ENCODE results near the gene C16orf92. TPM values are rescaled to one million over a fixed set of nuclear protein-coding genes. Genes with fewer than 3 reads are reported as not detected.
A peak's percentile ranks its signal among the peaks of the same experiment; 100 is the strongest.

Gene C16orf92
- total and polyA plus RNA-seq, 2 of the 13 experiments (the other 11 are each of a cell fraction or from before 2014, with no cell fraction given), result not detected

DNA sequence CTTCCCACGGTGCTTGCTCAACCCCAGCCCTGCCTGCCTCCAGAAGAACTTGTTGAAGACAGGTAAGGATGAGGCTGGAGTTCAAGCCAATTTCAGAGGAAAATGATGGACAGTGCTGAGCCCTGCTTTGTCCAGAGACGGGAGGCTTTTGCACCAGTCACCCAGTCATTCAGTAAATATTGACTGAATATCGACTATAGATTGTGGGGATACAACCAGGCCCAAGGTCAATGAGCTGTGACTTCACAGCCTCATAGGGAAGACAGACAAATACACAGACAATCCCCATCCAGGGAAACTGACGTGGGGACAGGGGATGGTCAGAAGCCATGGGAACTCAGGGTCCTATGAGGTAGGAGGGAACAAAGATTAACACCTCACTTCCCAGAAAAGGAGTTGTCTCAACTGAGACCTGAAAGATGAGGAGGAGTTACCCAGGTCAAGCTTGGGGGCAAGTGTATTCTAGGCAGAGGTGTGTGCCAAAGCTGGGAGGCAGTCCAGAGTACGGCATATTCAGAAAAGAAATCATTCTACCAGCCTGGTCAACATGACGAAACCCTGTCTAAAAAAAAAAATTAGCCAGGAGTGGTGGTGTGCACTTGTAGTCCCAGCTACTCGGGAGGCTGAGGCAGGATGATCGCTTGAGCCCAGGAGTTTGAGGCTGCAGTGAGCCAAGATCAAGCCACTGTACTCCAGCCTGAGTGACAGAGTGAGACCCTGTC lies 6.3 kb upstream of the C16orf92 start:
- no TSS peak for BruUV-seq (replicated peaks)
- in situ Hi-C loops (cut with HindIII; ENCODE audit: extremely low pct_ligation_motif_present, low pct_unique_long_range_greater_than_20kb), result no loop called here
- 14% methylated on average over 8 of the region's 8 CpGs for WGBS (ENCODE audit: low lambda C conversion rate)
- FAIRE-seq (no peak), ATAC-seq (peak; percentile 31), DNase-seq (ENCODE audit: low spot score) (peak; percentile 44)
- Histone ChIP-seq H3K4me2 (ENCODE audit: low read depth, low read length) (peak overlapping the region; percentile 20; the same call in 1 of the 2 replicates), H3K27me3 (ENCODE audit: control insufficient read depth in 1 of 2, insufficient read depth in 2 of 2, low read length in 2 of 2) (peaks cover 1 to 27% of the 10 kb centered on the region in 2 experiments; a peak in 3 of 5 replicates), H3K27ac (ENCODE audit: extremely low read length, insufficient read depth, low read length) (no peak overlapping the region), H3K36me3 (replicated peaks in 1 of 2; ENCODE audit: control insufficient read depth in 1 of 2, insufficient read depth in 2 of 2, low read length in 2 of 2) (no peaks in the 10 kb centered on the region), H3K9ac (ENCODE audit: insufficient read depth, low read depth, low read length) (no peak overlapping the region), H3K4me1 (ENCODE audit: insufficient read depth, low read length) (peaks cover 30% of the 10 kb centered on the region), H3K79me2 (ENCODE audit: insufficient read depth, low read length) (no peaks in the 10 kb centered on the region), H2AFZ (ENCODE audit: low read length) (no peak overlapping the region), H3K4me3 (replicated peaks in 1 of 3; ENCODE audit: insufficient read depth in 1 of 3, low read depth in 2 of 3, low read length in 3 of 3) (no peak overlapping the region), H3K9me3 (ENCODE audit: low read length) (no peaks in the 10 kb centered on the region), H4K20me1 (ENCODE audit: insufficient read depth, low read length) (no peaks in the 10 kb centered on the region)
- CTCF ChIA-PET (ENCODE audit: low intra/inter-chr PET ratio, low total read pairs), result no interaction called here
- POLR2A ChIA-PET, result interaction anchor here (1.0 kb wide), 1 partner anchor 117 kb away, joined by 5 read pairs; the partner anchor contains the start of gene SEZ6L2
- intact Hi-C loops (cut with micrococcal nuclease; ENCODE audit: unreplicated experiment), result no loop called here
- 0 out of 2 replicates have a peak, but pooled peaks have one; percentile 34 for TF ChIP-seq KDM2A (CRISPR knock-in tag; IDR thresholded peaks at IDR 0.05; ENCODE audit: borderline replicate concordance, low read depth)
- 0 out of 2 replicates have a peak, but pooled peaks have one; percentile 3 for TF ChIP-seq ESRRA (CRISPR knock-in tag; IDR thresholded peaks at IDR 0.05; ENCODE audit: low read depth)
- TF ChIP-seq, protein P1, sequence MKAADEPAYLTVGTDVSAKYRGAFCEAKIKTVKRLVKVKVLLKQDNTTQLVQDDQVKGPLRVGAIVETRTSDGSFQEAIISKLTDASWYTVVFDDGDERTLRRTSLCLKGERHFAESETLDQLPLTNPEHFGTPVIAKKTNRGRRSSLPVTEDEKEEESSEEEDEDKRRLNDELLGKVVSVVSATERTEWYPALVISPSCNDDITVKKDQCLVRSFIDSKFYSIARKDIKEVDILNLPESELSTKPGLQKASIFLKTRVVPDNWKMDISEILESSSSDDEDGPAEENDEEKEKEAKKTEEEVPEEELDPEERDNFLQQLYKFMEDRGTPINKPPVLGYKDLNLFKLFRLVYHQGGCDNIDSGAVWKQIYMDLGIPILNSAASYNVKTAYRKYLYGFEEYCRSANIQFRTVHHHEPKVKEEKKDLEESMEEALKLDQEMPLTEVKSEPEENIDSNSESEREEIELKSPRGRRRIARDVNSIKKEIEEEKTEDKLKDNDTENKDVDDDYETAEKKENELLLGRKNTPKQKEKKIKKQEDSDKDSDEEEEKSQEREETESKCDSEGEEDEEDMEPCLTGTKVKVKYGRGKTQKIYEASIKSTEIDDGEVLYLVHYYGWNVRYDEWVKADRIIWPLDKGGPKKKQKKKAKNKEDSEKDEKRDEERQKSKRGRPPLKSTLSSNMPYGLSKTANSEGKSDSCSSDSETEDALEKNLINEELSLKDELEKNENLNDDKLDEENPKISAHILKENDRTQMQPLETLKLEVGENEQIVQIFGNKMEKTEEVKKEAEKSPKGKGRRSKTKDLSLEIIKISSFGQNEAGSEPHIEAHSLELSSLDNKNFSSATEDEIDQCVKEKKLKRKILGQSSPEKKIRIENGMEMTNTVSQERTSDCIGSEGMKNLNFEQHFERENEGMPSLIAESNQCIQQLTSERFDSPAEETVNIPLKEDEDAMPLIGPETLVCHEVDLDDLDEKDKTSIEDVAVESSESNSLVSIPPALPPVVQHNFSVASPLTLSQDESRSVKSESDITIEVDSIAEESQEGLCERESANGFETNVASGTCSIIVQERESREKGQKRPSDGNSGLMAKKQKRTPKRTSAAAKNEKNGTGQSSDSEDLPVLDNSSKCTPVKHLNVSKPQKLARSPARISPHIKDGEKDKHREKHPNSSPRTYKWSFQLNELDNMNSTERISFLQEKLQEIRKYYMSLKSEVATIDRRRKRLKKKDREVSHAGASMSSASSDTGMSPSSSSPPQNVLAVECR (CRISPR knock-in tag; IDR thresholded peaks at IDR 0.05; ENCODE audit: borderline replicate concordance), result peak; percentile 25; the same call in 1 of the 2 replicates
- 0 out of 2 replicates have a peak, but pooled peaks have one; percentile 10 for TF ChIP-seq HOXA3 (CRISPR knock-in tag; IDR thresholded peaks at IDR 0.05)
- TF ChIP-seq, protein P2, sequence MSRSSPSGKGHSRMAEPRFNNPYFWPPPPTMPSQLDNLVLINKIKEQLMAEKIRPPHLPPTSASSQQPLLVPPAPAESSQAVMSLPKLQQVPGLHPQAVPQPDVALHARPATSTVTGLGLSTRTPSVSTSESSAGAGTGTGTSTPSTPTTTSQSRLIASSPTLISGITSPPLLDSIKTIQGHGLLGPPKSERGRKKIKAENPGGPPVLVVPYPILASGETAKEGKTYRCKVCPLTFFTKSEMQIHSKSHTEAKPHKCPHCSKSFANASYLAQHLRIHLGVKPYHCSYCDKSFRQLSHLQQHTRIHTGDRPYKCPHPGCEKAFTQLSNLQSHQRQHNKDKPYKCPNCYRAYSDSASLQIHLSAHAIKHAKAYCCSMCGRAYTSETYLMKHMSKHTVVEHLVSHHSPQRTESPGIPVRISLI (CRISPR knock-in tag; IDR thresholded peaks at IDR 0.05; ENCODE audit: borderline replicate concordance), result peak; percentile 78
- peak; percentile 82 for TF ChIP-seq ONECUT2 (CRISPR knock-in tag; IDR thresholded peaks at IDR 0.05)
- peak; percentile 45; the same call in 1 of the 2 replicates for TF ChIP-seq HDAC2 (CRISPR knock-in tag; IDR thresholded peaks at IDR 0.05)
- TF ChIP-seq, protein P3, sequence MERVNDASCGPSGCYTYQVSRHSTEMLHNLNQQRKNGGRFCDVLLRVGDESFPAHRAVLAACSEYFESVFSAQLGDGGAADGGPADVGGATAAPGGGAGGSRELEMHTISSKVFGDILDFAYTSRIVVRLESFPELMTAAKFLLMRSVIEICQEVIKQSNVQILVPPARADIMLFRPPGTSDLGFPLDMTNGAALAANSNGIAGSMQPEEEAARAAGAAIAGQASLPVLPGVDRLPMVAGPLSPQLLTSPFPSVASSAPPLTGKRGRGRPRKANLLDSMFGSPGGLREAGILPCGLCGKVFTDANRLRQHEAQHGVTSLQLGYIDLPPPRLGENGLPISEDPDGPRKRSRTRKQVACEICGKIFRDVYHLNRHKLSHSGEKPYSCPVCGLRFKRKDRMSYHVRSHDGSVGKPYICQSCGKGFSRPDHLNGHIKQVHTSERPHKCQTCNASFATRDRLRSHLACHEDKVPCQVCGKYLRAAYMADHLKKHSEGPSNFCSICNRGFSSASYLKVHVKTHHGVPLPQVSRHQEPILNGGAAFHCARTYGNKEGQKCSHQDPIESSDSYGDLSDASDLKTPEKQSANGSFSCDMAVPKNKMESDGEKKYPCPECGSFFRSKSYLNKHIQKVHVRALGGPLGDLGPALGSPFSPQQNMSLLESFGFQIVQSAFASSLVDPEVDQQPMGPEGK (CRISPR knock-in tag; IDR thresholded peaks at IDR 0.05), result 0 out of 2 replicates have a peak, but pooled peaks have one; percentile 8
- no peak for TF ChIP-seq TARDBP (CRISPR knock-in tag; IDR thresholded peaks at IDR 0.05)
- TF ChIP-seq TCF7L2 (IDR thresholded peaks at IDR 0.05; ENCODE audit: low read depth, low read length), result no peak
